ENCODE results near the gene ZNF492.

DNA sequence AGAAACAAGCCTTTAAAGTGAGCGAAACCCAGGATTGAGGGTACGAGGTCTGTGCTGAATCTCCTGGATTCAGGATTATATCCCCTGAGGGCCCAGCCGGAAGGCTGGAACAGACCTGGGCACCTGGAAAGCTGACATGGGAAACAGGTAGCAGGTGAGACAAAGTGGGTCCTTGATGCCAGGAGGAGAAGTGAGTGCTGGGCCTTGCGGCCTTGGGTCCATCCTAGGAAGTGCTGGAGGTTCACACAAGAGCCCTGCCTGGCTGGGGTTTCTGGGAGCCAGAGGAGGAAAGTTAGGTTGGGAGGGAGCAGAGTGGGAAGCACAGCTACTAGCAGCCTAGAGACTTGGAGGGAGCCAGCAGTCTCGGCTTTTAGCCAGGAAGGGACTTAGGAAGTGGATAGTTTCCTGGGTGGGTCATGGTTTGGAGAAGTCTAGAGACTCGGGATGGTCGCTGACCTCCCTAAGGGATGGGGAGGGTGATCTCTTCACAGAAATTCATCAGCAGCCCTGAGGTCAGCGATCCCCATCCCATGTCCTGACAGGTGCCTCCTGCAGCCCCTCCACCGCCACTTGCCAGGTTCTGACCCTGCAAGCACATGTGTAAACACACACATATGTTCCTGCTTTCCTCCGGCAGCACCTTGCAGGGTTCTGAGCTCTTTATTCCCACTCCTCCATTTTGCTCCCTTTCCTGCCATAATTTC lies 29.4 kb upstream of the ZNF492 start:
- no peak for TF ChIP-seq TCF12 (IDR thresholded peaks at IDR 0.05; ENCODE audit: low read depth, low read length)
- no peak for TF ChIP-seq POLR2AphosphoS5 (IDR thresholded peaks at IDR 0.05; ENCODE audit: low read length)
- TF ChIP-seq, protein P1, sequence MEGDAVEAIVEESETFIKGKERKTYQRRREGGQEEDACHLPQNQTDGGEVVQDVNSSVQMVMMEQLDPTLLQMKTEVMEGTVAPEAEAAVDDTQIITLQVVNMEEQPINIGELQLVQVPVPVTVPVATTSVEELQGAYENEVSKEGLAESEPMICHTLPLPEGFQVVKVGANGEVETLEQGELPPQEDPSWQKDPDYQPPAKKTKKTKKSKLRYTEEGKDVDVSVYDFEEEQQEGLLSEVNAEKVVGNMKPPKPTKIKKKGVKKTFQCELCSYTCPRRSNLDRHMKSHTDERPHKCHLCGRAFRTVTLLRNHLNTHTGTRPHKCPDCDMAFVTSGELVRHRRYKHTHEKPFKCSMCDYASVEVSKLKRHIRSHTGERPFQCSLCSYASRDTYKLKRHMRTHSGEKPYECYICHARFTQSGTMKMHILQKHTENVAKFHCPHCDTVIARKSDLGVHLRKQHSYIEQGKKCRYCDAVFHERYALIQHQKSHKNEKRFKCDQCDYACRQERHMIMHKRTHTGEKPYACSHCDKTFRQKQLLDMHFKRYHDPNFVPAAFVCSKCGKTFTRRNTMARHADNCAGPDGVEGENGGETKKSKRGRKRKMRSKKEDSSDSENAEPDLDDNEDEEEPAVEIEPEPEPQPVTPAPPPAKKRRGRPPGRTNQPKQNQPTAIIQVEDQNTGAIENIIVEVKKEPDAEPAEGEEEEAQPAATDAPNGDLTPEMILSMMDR (IDR thresholded peaks at IDR 0.05 in 2 of 3, conservative IDR thresholded peaks at IDR 0.05 in 1 of 3; ENCODE audit: control insufficient read depth in 2 of 3, extremely low read depth in 1 of 3, insufficient read depth in 1 of 3, low read depth in 3 of 3, low read length in 3 of 3) = no peak
- TF ChIP-seq ATF7 (IDR thresholded peaks at IDR 0.05; ENCODE audit: low read depth) = no peak
- TF ChIP-seq SP1 (IDR thresholded peaks at IDR 0.05; ENCODE audit: low read depth, low read length) = no peak
- TF ChIP-seq, protein P2, sequence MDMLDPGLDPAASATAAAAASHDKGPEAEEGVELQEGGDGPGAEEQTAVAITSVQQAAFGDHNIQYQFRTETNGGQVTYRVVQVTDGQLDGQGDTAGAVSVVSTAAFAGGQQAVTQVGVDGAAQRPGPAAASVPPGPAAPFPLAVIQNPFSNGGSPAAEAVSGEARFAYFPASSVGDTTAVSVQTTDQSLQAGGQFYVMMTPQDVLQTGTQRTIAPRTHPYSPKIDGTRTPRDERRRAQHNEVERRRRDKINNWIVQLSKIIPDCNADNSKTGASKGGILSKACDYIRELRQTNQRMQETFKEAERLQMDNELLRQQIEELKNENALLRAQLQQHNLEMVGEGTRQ (IDR thresholded peaks at IDR 0.05; ENCODE audit: borderline replicate concordance, low read depth, low read length) = no peak
- no peak for TF ChIP-seq CBFB (IDR thresholded peaks at IDR 0.05; ENCODE audit: low read depth)
- no peak for TF ChIP-seq FOXK2 (IDR thresholded peaks at IDR 0.05)
